Measurements from ENCODE around the gene SSH3.

SSH3 gene

GRCh38 chr11:67351275-67352005 is 48.1 kb downstream of the SSH3 start:
- DNase-seq = peak; percentile 74

- no peak for DNase-seq
Measured at GRCh38 chr11:67352546-67353316, 49.4 kb downstream of the SSH3 start.

- peak; percentile 88 for DNase-seq
Measured at GRCh38 chr11:67353317-67354074, 50.2 kb downstream of the SSH3 start, which contains the start of gene POLD4. POLD4 (minus strand) TSS chr11:67353546; CDS start chr11:67353399, 147 bp downstream.

- no peak for DNase-seq
Measured at GRCh38 chr11:67354075-67355022, 51.0 kb downstream of the SSH3 start.

- DNase-seq = no peak
Measured at GRCh38 chr11:67355023-67355793, 51.9 kb downstream of the SSH3 start.

GRCh38 chr11:67355794-67356386 is 52.6 kb downstream of the SSH3 start:
- no peak for DNase-seq

- DNase-seq = no peak
Measured at GRCh38 chr11:67356387-67356863, 53.1 kb downstream of the SSH3 start.

GRCh38 chr11:67356864-67357561 is 53.7 kb downstream of the SSH3 start:
- DNase-seq = peak; percentile 68

- DNase-seq = no peak
Measured at GRCh38 chr11:67357831-67358670, 54.7 kb downstream of the SSH3 start.
